HUES48 (cell line): ENCODE measurements around the gene KCNMB3.
"Not testable (repeated sequence)": the region's sequence is repeated elsewhere in the genome, so short reads cannot be mapped to it uniquely, and the experiment has no call there.

Experiments used
- H3K27ac ChIP-seq: one replicate; pipeline ENCODE4 v1.7.0; 2013; ENCODE audit warnings: low read depth, low read length, inconsistent platforms
- H3K27me3 ChIP-seq: 2 replicates; pipeline ENCODE4 v1.6.1; 2013; ENCODE audit warnings: mild to moderate bottlenecking, low read length; ENCODE audit not compliant: control insufficient read depth, insufficient read depth
- H3K36me3 ChIP-seq: 2 replicates; pipeline ENCODE4 v1.6.1; 2013; ENCODE audit warnings: low read length; ENCODE audit not compliant: control insufficient read depth, insufficient read depth
- H3K4me1 ChIP-seq: 2 replicates; pipeline ENCODE4 v1.6.1; 2013; ENCODE audit warnings: mild to moderate bottlenecking, low read length; ENCODE audit not compliant: control insufficient read depth, insufficient read depth
- H3K4me3 ChIP-seq: 2 replicates; pipeline ENCODE4 v1.5.1; 2013; ENCODE audit warnings: mild to moderate bottlenecking, low read depth, low read length
- H3K9ac ChIP-seq: 2 replicates; pipeline ENCODE4 v1.6.1; 2013; ENCODE audit warnings: mild to moderate bottlenecking, low read depth, low read length, moderate library complexity
- H3K9me3 ChIP-seq: 2 replicates; pipeline ENCODE4 v1.6.1; 2013; ENCODE audit warnings: low read length; ENCODE audit not compliant: control insufficient read depth, insufficient read depth

KCNMB3 gene

GRCh38 chr3:179264449-179264848 is 13.5 kb upstream of the KCNMB3 start:
- Histone ChIP-seq H3K4me1 (no peaks in the 10 kb centered on the region), H3K9me3 (peaks cover 8% of the 10 kb centered on the region; the same call in 1 of the 2 replicates), H3K27me3 (peaks cover 8% of the 10 kb centered on the region)

GRCh38 chr3:179263134-179263533 is 12.2 kb upstream of the KCNMB3 start:
- H3K9me3 ChIP-seq = peaks cover 8% of the 10 kb centered on the region; the same call in 1 of the 2 replicates
- no peaks in the 10 kb centered on the region for H3K4me1 ChIP-seq
- H3K27ac ChIP-seq = no peak overlapping the region
- peaks cover 8% of the 10 kb centered on the region for H3K27me3 ChIP-seq
- H3K36me3 ChIP-seq = no peaks in the 10 kb centered on the region
- no peak overlapping the region for H3K4me3 ChIP-seq
- no peak overlapping the region for H3K9ac ChIP-seq

More at GRCh38 chr3:179264449-179264848, 13.5 kb upstream of the KCNMB3 start:
- Histone ChIP-seq H3K4me3 (no peak overlapping the region), H3K27ac (no peak overlapping the region), H3K9ac (no peak overlapping the region), H3K36me3 (no peaks in the 10 kb centered on the region)

GRCh38 chr3:179260949-179261765 is 10.2 kb upstream of the KCNMB3 start:
- peaks cover 8% of the 10 kb centered on the region; the same call in 1 of the 2 replicates for H3K9me3 ChIP-seq
- no peaks in the 10 kb centered on the region for H3K36me3 ChIP-seq
- no peaks in the 10 kb centered on the region for H3K4me1 ChIP-seq
- H3K27me3 ChIP-seq = peaks cover 8% of the 10 kb centered on the region
- H3K4me3 ChIP-seq = peak overlapping the region; percentile 63
- H3K9ac ChIP-seq = peak overlapping the region; percentile 59; the same call in 1 of the 2 replicates
- H3K27ac ChIP-seq = no peak overlapping the region

- H3K9me3 ChIP-seq, H3K36me3 ChIP-seq, H3K4me3 ChIP-seq, H3K27ac ChIP-seq, H3K27me3 ChIP-seq, H3K4me1 ChIP-seq, H3K9ac ChIP-seq: not testable (repeated sequence)
Measured at GRCh38 chr3:179259959-179260756, 9.2 kb upstream of the KCNMB3 start.

- Histone ChIP-seq H3K9ac (no peak overlapping the region), H3K4me3 (no peak overlapping the region), H3K27ac (no peak overlapping the region), H3K27me3 (peaks cover 8% of the 10 kb centered on the region), H3K9me3 (peaks cover 8% of the 10 kb centered on the region; the same call in 1 of the 2 replicates), H3K36me3 (no peaks in the 10 kb centered on the region), H3K4me1 (no peaks in the 10 kb centered on the region)
Measured at GRCh38 chr3:179258820-179259219, 7.9 kb upstream of the KCNMB3 start.

- H3K9ac ChIP-seq = not testable (repeated sequence)
Measured at GRCh38 chr3:179257742-179258141, 6.8 kb upstream of the KCNMB3 start.

GRCh38 chr3:179256813-179257212 is 5.9 kb upstream of the KCNMB3 start:
- Histone ChIP-seq H3K4me3 (no peak overlapping the region), H3K27ac (no peak overlapping the region), H3K4me1 (no peaks in the 10 kb centered on the region), H3K27me3 (peaks cover 8% of the 10 kb centered on the region), H3K36me3 (no peaks in the 10 kb centered on the region), H3K9ac (no peak overlapping the region), H3K9me3 (peaks cover 8% of the 10 kb centered on the region; the same call in 1 of the 2 replicates)

More at GRCh38 chr3:179257742-179258141, 6.8 kb upstream of the KCNMB3 start:
- H3K9me3 ChIP-seq, H3K27ac ChIP-seq, H3K4me3 ChIP-seq, H3K27me3 ChIP-seq, H3K4me1 ChIP-seq, H3K36me3 ChIP-seq: not testable (repeated sequence)

- H3K4me3 ChIP-seq = no peak overlapping the region
- H3K36me3 ChIP-seq = peaks cover 2% of the 10 kb centered on the region; the same call in 1 of the 2 replicates
- no peak overlapping the region for H3K27ac ChIP-seq
- peaks cover 4% of the 10 kb centered on the region; the same call in 1 of the 2 replicates for H3K4me1 ChIP-seq
- H3K27me3 ChIP-seq = no peaks in the 10 kb centered on the region
- no peaks in the 10 kb centered on the region for H3K9me3 ChIP-seq
- no peak overlapping the region for H3K9ac ChIP-seq
Measured at GRCh38 chr3:179247289-179248015, 3.5 kb downstream of the KCNMB3 start.

GRCh38 chr3:179244878-179245277 is 6.0 kb downstream of the KCNMB3 start:
- no peaks in the 10 kb centered on the region for H3K27me3 ChIP-seq
- H3K27ac ChIP-seq = no peak overlapping the region
- H3K9me3 ChIP-seq = no peaks in the 10 kb centered on the region
- H3K4me3 ChIP-seq = no peak overlapping the region
- H3K9ac ChIP-seq = no peak overlapping the region
- peaks cover 2% of the 10 kb centered on the region; the same call in 1 of the 2 replicates for H3K36me3 ChIP-seq
- peaks cover 4% of the 10 kb centered on the region; the same call in 1 of the 2 replicates for H3K4me1 ChIP-seq

- not testable (repeated sequence) for H3K9ac ChIP-seq, H3K9me3 ChIP-seq, H3K4me1 ChIP-seq, H3K27me3 ChIP-seq, H3K36me3 ChIP-seq, H3K27ac ChIP-seq, H3K4me3 ChIP-seq
Measured at GRCh38 chr3:179242859-179243258, 8.1 kb downstream of the KCNMB3 start.
